GM19395 (cell line): ENCODE measurements around the gene PRMT9.

ENCODE experiments used
- ATAC-seq: cut with Tn5 transposase; IDR thresholded peaks from one replicate; pipeline ENCODE4 v1.9.1; 2021; ENCODE audit warnings: mild to moderate bottlenecking, moderate library complexity; ENCODE audit not compliant: unreplicated experiment

PRMT9 gene

DNA sequence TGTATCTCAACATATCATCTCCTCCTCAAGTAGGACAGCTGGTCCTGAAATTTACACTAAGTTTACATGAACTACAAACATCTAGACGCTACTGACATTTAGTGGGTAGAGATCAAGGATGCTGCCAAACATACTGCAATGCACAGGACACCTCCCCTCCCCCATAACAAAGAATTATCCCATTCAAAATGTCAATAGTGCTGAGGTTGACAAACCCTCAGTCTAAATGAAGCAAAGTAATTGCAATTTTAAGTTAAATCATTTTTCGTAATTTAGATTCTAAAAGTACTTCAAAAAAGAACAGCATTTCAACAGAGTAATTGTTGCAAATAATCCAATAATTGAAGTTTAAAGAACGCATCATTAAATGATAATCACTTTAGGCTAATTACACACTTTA lies 1.2 kb downstream of the PRMT9 start:
- no peak for ATAC-seq

DNA sequence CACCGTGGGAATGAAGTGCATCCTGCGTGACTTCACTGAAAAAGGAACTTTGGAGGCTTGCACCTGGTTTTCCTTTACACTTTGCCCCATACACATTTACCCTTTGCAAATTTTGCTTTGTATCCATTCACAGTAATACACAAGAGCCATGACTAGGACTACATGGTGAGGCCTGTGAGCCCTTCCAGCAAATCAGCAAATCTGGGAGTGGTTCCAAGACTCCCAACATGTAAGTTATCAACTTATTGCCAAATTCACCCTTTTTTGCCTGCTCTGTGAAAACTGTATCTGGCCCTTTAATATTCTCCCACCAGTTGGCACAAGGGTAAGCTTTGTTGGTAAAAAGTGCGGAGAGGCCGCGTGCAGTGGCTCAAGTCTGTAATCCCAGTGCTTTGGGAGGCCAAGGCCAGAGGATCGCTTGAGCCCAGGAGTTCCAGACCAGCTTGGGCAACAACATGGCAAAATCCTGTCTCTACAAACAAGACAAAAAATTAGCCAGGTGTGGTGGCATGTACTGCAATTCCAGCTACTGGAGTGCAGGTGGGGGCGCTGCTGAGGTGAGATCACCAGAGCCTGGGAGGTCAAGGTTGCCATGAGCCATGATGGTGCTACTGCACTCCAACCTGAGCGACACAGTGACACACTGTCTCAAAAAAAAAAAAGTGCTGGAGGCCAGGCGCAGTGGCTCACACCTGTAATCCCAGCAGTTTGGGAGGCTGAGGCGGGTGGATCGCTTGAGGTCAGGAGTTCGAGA lies 5.0 kb downstream of the PRMT9 start:
- ATAC-seq, result no peak

DNA sequence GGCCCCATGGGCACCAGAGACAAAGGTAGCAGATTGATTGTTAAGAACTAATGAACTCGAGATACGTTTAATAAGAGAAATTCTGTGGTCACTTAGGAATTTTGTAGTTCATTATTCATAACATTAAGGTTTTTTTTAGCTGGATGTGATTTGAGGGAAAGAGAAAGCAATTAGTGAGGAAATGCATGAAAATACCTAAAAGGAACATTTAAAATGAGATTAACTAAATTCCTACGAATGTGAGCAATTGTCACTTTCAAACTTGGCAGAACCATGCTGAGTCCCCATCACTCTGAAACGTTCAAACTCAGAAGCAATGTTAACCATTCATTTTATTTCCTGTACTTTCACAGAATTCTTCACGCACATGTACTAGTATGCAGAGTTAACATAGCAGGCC lies 5.9 kb downstream of the PRMT9 start:
- no peak for ATAC-seq

DNA sequence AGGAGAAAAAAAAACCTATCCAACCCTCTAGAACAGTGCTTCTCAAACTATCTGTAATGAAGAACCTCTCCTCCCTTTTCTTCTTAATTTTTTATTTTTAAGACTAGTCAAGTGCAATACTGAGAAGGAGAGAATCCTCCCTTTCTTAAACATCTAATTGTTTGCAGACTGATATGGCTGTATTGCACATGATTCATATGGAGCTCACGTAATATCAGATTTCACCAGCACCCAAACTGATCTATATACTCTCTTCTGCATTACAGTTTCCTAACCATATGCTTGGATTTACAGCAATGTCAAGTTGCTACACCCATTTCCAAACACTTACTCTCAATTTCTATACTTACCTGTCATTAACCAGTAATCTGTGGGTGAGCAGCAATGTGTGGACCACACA lies 9.5 kb downstream of the PRMT9 start:
- ATAC-seq, result no peak

DNA sequence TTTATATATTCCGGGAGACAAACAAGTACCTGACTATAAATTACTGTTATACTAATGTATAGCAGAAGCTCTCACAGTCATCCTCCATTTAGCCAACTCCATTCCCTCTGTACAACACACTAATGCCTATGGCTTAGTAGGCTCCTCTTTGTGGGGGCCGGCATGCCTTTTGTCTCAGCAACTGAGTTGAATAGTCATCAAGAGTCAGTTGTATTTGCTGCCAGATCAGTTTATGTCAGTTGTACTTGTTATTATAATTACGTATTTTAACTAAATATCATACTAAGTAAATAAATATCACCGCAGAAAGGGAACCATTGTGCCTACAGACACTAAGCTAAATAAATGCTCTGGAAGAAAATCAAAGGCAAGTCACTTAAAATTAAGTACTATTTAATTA lies 9.9 kb downstream of the PRMT9 start:
- ATAC-seq, result no peak

DNA sequence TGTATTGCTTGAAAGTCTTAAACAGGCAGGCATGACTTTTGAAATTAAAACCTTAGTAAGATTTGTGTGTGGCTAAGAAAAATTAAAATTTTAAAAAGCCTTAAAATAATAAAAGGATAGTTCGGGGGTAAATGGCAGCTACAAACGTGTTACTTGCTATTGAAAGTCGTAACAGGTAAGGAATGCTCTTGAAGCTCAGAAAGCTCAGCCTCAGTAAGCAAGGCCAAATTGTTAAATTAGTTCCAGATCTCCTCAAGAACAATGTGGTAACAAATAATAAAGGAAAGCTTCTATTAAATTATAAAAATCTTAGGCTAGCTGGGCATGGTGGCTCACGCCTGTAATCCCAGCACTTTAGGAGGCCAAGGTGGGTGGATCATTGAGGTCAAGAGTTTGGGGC lies 25.5 kb downstream of the PRMT9 start:
- no peak for ATAC-seq

DNA sequence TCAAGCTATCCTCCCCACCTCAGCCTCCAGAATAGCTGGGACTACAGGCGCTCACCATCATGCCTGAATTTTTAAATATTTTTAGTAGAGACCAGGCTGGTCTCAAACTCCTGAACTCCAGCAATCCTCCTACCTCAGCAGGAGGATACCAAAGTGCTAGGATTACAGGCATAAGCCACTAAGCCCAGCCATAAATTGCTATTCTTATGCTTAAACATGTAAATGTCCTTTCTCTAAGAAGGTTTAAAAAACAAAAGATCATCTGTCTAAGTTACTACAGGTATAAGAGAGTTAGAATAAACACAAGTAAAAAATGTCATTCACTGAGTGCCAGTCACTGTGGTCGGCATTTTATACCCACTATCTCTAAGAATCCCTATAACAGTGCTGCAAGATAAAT lies 28.3 kb downstream of the PRMT9 start:
- ATAC-seq, result no peak

DNA sequence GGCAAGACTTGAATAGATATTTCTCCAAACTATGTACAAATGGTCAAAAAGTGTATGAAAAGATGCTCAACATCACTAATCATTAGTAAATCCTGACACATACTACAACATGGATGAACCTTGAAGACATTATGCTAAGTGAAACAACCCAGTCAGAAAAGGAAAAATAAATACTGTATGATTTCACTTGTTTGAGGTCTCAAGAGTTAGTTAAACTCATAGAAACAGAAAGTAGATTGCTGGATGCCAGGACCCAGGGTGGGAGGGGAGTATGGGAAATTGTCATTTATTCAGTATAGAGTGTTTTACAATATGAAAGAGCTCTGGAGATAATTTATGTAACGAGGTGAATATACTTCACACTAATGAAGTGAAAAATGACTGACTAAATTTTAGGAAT lies 32.4 kb downstream of the PRMT9 start:
- ATAC-seq, result peak; percentile 60

DNA sequence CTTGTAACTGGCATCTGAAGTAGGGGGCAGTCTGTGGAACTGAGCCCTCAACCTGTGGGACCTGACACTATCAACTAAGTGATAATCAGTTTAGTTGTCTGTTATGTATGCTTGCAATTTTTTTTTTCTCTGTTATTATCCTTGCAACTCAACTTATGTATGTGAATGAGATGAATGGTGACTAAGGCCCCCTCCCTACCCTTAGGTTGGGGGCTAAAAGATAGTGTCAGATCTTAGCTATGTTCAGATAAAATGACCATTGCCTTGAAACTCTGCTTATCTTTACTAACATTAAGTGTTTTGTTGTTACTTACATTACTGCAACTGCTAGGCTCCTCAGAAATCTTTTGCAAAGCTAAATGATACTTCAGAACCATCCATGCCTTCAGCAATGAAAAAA lies 35.3 kb downstream of the PRMT9 start:
- ATAC-seq, result no peak

DNA sequence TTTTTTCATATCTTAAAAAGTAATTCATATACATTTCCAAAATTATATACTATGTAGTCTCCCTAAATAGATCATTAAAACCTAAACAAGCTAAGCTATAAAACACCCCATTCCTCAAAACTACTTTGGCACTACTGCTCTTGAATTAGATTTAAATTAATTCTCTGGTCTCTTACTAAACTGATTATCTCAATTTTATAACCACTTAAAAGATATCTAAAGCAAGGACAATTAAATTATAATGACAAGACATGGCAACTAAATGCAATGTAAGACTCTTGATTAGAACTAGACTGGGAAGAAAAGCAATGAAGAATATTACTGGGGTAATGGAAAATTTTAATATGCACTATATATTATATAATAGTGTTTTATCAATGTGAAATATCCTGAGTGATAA lies 38.9 kb downstream of the PRMT9 start:
- ATAC-seq, result no peak

DNA sequence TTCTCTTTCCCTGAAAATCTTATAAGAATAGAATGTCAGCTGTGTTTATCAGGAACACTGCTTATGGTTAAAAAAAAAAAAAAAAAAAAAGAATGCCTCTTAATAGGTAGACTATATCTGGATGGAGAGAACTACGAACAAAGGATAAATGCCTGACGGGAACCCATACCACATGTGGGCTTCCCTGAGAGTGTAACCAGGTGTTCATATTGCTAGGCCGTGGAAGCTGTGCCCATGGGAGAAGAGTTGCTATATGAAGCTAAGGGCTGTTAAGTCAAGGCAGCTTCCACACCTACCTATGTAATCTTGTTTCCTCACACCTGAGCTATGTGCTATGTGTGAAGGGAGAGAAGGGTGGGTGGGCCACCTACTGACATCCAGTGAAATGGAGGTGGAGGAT lies 39.5 kb downstream of the PRMT9 start:
- ATAC-seq, result no peak

DNA sequence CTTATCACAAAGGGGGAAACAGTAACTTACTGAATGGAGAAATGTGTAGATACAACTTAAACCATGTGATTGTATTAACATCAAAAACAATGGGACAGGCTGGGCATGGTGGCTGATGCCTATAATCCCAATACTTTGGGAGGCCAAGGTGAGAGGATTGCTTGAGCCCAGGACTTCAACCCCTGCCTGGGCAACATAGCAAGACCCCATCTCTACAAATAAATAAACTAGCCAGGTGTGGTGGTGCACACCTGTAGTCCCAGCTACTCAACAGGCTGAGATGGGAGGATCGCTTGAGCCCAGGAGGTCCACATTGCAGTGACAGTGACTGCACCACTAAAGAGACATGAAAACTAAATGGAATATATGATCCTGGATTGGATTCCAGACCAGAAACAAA lies 40.3 kb downstream of the PRMT9 start:
- ATAC-seq, result no peak

DNA sequence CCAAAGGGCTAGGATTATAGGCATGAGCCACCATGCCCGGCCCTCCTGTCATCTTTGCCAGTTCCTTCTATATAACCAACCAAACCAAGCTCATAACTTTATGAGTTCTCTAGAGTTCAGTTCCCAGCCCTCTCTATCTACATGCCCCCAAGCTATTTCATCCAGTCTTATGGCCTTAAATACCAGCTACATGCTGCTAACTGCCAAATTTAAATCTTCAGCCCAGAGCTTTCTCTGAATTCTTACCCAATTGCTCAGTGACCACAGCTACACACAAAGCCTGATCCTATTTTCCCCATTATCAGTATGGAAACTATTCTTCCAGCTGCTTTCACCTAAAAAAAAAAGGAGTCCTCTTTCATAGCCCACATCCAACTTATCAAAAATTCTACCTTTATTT lies 43.6 kb downstream of the PRMT9 start:
- no peak for ATAC-seq

DNA sequence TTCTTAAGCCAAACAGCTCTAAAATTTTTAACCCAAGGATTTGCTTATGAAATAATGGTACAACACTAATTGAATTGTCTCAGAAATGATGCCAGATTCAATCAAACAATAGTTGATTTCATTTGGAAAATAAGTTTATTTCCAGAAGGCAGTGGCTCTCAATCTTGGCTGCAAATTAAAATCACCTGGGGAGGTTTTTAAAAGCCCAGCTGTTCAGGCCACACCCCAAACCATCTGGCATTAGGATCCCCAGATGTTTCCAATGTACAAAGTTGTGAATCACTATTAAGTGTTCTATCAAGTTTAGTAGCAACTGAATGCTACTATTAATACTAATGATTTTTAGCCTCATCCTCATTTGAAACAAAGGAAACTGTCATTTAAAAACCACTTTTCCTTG lies 44.6 kb downstream of the PRMT9 start:
- no peak for ATAC-seq

DNA sequence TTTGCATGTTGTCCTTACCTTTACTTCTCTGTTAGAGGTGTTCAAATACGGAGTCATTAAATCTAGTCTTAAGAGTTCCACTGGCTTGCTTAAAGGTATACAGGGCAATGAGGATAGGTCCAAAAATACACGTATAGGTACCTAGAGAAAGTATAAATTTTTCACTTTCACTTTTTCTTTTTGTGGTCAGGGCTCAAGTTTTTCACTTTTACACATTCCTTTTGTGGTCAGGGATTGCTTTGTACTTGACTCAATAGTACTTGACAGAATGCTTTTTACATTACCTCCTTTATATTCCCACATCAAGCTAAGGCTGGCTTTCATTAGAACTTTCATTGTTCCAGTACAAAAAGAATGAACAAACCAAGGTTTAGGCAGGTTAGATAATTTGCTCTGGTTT lies 45.0 kb downstream of the PRMT9 start:
- ATAC-seq, result peak; percentile 70

DNA sequence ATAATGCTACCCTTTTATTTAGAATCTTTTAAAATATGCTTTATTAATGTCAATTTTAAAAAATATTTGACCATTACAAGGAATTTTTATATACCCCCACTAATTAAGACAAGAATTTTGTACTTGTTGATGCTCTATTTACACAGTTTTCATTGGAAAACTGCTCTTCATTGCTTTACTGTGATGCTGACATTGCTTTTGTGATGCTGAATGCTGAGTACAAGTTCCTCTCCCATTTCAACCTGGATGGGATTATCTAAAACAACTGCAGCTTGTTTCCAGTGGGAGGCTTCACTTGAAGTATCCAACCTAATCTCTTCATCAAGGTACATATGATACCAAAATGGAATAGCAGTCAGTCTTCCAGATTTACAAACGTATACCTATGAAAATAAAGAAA lies 45.6 kb downstream of the PRMT9 start:
- ATAC-seq, result no peak

DNA sequence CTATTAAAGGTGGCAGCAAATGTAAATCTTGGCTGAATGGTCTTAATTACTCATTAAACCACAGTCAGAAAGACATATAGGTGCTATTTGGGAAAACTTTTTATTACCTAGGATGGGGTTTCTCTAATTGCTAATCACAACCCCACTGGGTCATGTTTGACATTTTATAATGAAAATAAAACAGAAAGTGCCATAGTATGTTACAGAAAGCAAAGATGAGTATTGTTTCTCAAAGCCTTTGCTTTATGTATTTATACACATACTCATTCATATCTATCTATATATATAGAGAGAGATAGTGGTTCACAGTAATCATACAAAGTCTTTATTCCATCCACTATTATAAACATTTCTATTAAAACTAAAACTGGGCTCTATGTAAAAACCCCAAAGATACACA lies 48.6 kb downstream of the PRMT9 start:
- no peak for ATAC-seq

DNA sequence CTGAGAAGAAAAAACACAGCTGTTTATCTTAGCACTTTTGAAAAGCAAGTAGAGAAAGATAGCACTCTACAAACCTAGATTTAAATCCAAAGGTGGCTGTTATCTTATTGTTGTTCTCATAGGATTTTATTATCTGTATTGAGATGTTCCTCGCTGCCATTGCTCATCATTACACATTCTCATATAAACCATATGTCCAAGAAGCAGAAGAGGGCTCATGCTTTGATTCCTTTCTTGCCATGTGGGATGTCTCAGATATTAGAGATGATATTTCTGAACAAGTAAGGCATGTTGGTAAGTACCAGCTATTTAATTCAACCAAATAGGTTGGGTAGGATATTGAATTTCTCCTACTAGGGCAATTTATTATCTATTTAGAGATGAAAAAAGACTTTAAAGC lies 50.3 kb downstream of the PRMT9 start:
- ATAC-seq, result no peak

DNA sequence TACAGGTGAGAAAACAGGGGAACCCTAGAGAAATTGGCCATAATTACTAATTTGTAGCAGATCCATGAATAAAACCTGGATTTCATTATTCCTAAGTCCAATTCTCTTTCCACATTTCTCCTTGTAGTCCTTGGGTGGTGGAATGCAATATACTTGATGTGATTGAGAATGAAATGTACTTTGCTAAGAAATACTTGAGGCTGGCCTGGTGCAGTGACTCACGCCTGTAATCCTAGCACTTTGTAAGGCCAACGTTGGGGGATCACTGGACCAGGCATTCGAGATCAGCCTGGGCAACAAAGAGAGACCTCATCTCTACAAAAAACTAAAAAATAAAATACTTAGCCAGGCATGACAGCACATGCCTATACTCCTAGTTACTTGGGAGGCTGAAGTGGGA lies 50.9 kb downstream of the PRMT9 start:
- no peak for ATAC-seq

DNA sequence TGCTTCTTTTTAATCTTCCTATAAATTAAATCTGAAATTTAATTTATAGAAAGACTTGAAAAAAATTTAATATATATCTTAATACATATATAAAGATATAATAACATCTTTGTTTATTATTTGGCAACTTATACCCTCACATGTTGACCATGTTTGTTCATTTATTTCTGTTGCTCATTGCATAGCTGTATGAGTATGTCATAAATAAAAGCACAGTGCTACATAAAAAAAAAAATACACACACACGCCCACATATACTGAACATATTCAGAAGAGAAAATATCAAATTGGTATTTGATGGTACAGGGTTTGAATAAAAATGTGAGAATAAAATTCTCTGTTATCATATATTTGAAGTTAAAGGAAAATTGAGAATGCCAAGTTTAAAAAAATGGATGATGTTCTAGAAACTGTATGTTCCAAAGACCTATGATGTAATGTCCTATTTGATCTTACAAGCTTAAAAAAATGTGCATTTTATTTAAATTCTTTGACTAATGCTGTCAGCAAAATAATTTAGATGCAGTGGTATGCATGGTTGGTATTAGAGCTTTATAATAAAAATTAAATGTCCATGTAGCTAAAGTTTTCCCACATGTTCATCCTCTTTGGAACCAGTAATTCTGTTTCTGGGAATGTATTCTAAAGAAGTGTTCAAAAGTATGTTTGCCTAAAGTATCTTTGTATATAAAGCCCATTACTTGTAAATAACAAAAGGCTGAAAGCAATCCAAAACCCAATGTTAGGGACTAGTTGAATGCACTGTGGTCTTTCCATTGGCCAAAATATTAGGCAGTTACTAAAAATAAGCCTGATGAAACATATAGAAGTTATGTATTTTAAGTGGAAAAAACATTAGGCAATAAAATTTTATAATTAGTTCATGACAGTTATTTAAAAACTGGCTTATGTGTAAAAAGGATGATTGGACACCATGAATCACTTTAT lies 53.9 kb downstream of the PRMT9 start:
- no peak for ATAC-seq

DNA sequence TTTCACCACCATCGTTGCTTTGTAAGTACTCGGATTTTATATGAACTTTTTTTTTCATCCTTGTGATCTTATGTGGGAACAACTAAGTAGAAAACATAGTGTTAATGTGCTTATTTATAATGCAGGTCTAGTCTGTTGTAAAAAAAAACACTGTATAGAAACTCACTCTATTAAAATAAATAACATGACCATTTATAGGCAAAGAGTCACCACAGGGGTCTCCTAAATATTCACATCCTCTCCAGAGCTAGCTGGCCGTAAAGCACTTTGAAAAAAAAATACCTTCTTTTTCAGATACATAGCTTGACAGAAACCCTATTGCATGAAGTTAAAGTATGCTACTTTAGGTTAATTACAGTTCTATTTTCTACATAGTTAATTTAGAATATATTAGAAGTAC lies 55.5 kb downstream of the PRMT9 start:
- no peak for ATAC-seq

DNA sequence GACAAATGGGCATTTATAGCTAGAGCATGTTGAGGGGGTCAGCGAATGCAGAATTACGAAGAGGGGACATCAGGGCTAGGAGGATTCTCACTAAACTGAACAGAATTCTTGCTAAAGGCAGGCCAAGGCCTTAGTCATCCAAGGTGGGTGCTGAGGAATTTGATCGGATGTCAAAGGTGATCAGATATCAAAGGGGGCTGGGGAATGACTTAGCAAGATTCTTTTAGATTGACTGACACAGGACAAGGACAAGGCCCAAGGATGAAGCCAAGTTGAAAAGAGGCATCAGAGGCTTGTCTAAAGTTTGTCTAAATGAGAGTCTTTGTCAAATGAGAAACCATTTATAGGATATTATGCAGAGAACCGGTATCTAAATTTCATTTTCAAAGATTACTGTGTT lies 57.1 kb downstream of the PRMT9 start:
- ATAC-seq, result no peak
